IMR-90 (cell line): ENCODE results near the gene MARF1. TPM values are rescaled to one million over a fixed set of nuclear protein-coding genes. Genes with fewer than 3 reads are reported as not detected.

ENCODE experiments used
- ATAC-seq: fragments of 200-7000 bp; cut with Tn5 transposase; 2 replicates; pipeline ENCODE4 v1.9.1; 2020; ENCODE audit warnings: low read depth, mild to moderate bottlenecking, moderate library complexity
- BruUV-seq: library from RNA; stranded (reverse); fragments of 400-500 nt; replicated peaks from 2 replicates; lab custom pipeline; 2021; lab: Mats Ljungman, UMichigan
- CTCF ChIA-PET: fragments of 300-600 bp; formaldehyde crosslinking; extraction: SDS; loops from one replicate; lab custom pipeline; 2021; ENCODE audit warnings: antibody characterized with exemption; lab: Yijun Ruan, JAX
- POLR2A ChIA-PET: fragments of 300-600 bp; sonication (Branson Sonifier 250); formaldehyde crosslinking; loops from one replicate; lab custom pipeline; 2022; ENCODE audit warnings: antibody characterized with exemption; ENCODE audit not compliant: unreplicated experiment; lab: Charles Lee
- DNase-seq: peaks from one replicate; pipeline ENCODE4 v3.0.0; 2013
- H2AFZ ChIP-seq: replicated peaks from 2 replicates; pipeline ENCODE3; 2013; ENCODE audit warnings: low read length, mild to moderate bottlenecking; ENCODE audit not compliant: poor library complexity
- H2AK5ac ChIP-seq: 2 replicates; pipeline ENCODE4 v1.6.1; 2013; ENCODE audit warnings: low read depth, low read length, inconsistent platforms
- H2AK9ac ChIP-seq: replicated peaks from 2 replicates; pipeline ENCODE3; 2013; ENCODE audit warnings: mild to moderate bottlenecking, low read depth, low read length, moderate library complexity; ENCODE audit not compliant: poor library complexity
- H2BK120ac ChIP-seq: 2 replicates; pipeline ENCODE4 v1.6.1; 2013; ENCODE audit warnings: low read depth, low read length, inconsistent platforms
- H2BK15ac ChIP-seq: 3 replicates; pipeline ENCODE4 v1.6.1; 2013; ENCODE audit warnings: low read depth, low read length, inconsistent platforms
- H2BK20ac ChIP-seq: 2 replicates; pipeline ENCODE4 v1.6.1; 2013; ENCODE audit warnings: low read depth, mild to moderate bottlenecking, inconsistent platforms, low read length, moderate library complexity
- H2BK5ac ChIP-seq: 2 replicates; pipeline ENCODE4 v1.6.1; 2013; ENCODE audit warnings: mild to moderate bottlenecking, low read depth, low read length, inconsistent platforms; ENCODE audit not compliant: poor library complexity, severe bottlenecking
- H3K14ac ChIP-seq: replicated peaks from 2 replicates; pipeline ENCODE4 v1.6.1; 2013; ENCODE audit warnings: low read depth, low read length, inconsistent platforms
- H3K18ac ChIP-seq: 2 replicates; pipeline ENCODE4 v1.6.1; 2013; ENCODE audit warnings: low read depth, low read length, control low read depth
- H3K23ac ChIP-seq: 2 replicates; pipeline ENCODE4 v1.6.1; 2013; ENCODE audit warnings: low read depth, low read length, inconsistent platforms
- H3K27ac ChIP-seq: 2 replicates; pipeline ENCODE4 v1.5.1; 2013; ENCODE audit warnings: mild to moderate bottlenecking, control low read depth, low read length; ENCODE audit not compliant: insufficient read depth
- H3K27me3 ChIP-seq: 2 replicates; pipeline ENCODE4 v1.6.1; 2013; ENCODE audit warnings: low read length; ENCODE audit not compliant: control insufficient read depth, insufficient read depth
- H3K36me3 ChIP-seq: 2 replicates; pipeline ENCODE4 v1.6.1; 2013; ENCODE audit warnings: low read length, mixed read lengths; ENCODE audit not compliant: control insufficient read depth, insufficient read depth
- H3K4ac ChIP-seq: 2 replicates; pipeline ENCODE4 v1.6.1; 2013; ENCODE audit warnings: low read depth, low read length, inconsistent platforms
- H3K4me1 ChIP-seq: 2 replicates; pipeline ENCODE4 v1.6.1; 2013; ENCODE audit warnings: low read length, mixed read lengths; ENCODE audit not compliant: control insufficient read depth, insufficient read depth
- H3K4me2 ChIP-seq: 2 replicates; pipeline ENCODE4 v1.6.1; 2013; ENCODE audit warnings: low read depth, mild to moderate bottlenecking, control low read depth, low read length, moderate library complexity
- H3K4me3 ChIP-seq: 2 replicates; pipeline ENCODE4 v1.5.1; 2013; ENCODE audit warnings: low read depth, mild to moderate bottlenecking, control low read depth, low read length, moderate library complexity; ENCODE audit not compliant: insufficient read depth
- H3K56ac ChIP-seq: 2 replicates; pipeline ENCODE4 v1.6.1; 2013; ENCODE audit warnings: low read length, inconsistent platforms; ENCODE audit not compliant: insufficient read depth; ENCODE audit errors: extremely low read depth
- H3K79me1 ChIP-seq, 2 experiments: 2 replicates each; pipeline ENCODE4 v1.6.1; 2013; ENCODE audit warnings: low read length in 2 of 2, inconsistent platforms in 1 of 2, low read depth in 1 of 2
- H3K9ac ChIP-seq: 2 replicates; pipeline ENCODE4 v1.6.1; 2013; ENCODE audit warnings: low read depth, low read length, control low read depth
- H3K9me1 ChIP-seq: 2 replicates; pipeline ENCODE4 v1.6.1; 2013; ENCODE audit warnings: low read length, inconsistent platforms; ENCODE audit not compliant: insufficient read depth
- H3K9me3 ChIP-seq: 2 replicates; pipeline ENCODE4 v1.6.1; 2013; ENCODE audit warnings: low read length; ENCODE audit not compliant: control insufficient read depth, insufficient read depth
- H4K20me1 ChIP-seq: 2 replicates; pipeline ENCODE4 v1.6.1; 2013; ENCODE audit warnings: low read length, inconsistent platforms; ENCODE audit not compliant: insufficient read depth
- H4K5ac ChIP-seq: 2 replicates; pipeline ENCODE4 v1.6.1; 2013; ENCODE audit warnings: mild to moderate bottlenecking, low read depth, low read length, control low read depth
- H4K8ac ChIP-seq, 2 experiments: 2 replicates each; pipeline ENCODE4 v1.6.1; 2013; ENCODE audit warnings: low read depth in 2 of 2, low read length in 2 of 2, control low read depth in 1 of 2, inconsistent platforms in 1 of 2
- H4K91ac ChIP-seq: 2 replicates; pipeline ENCODE4 v1.6.1; 2013; ENCODE audit warnings: low read depth, low read length, inconsistent platforms; ENCODE audit not compliant: insufficient read depth
- BHLHE40 ChIP-seq: fragments of 150-350 bp; IDR thresholded peaks from 2 replicates; pipeline ENCODE4 v1.6.1; 2016; ENCODE audit warnings: mild to moderate bottlenecking, low read depth, low read length
- CEBPB ChIP-seq: IDR thresholded peaks from 2 replicates; pipeline ENCODE4 v1.6.1; 2012; ENCODE audit warnings: low read depth, low read length, improper control_type of control experiment
- CHD1 ChIP-seq: IDR thresholded peaks from 2 replicates; pipeline ENCODE4 v1.6.1; 2012; ENCODE audit warnings: low read depth, low read length, improper control_type of control experiment
- FOS ChIP-seq: fragments of 150-350 bp; IDR thresholded peaks from 2 replicates; pipeline ENCODE4 v1.6.1; 2016; ENCODE audit warnings: low read depth, low read length
- MAZ ChIP-seq: IDR thresholded peaks from 2 replicates; pipeline ENCODE4 v1.6.1; 2012; ENCODE audit warnings: low read depth, mild to moderate bottlenecking, low read length, improper control_type of control experiment, moderate library complexity, borderline replicate concordance
- MXI1 ChIP-seq: IDR thresholded peaks from 2 replicates; pipeline ENCODE4 v1.6.1; 2012; ENCODE audit warnings: low read depth, mild to moderate bottlenecking, low read length, moderate library complexity, borderline replicate concordance
- RCOR1 ChIP-seq: IDR thresholded peaks from 2 replicates; pipeline ENCODE4 v1.6.1; 2012; ENCODE audit warnings: mild to moderate bottlenecking, low read length, improper control_type of control experiment; ENCODE audit not compliant: insufficient replicate concordance
- RFX5 ChIP-seq: IDR thresholded peaks from 2 replicates; pipeline ENCODE4 v1.8.0; 2012; ENCODE audit warnings: low read depth, mild to moderate bottlenecking, low read length, moderate library complexity
- USF2 ChIP-seq: fragments of 150-350 bp; IDR thresholded peaks from 2 replicates; pipeline ENCODE4 v1.6.1; 2017; ENCODE audit warnings: mild to moderate bottlenecking, antibody characterized with exemption, low read length, low read depth
- WGBS, 2 experiments: methylation state at CpG; one replicate each; pipeline versions ENCODE4 v1.1.5 to v1.1.7; 2013; ENCODE audit warnings: missing lambda C conversion rate in 2 of 2; ENCODE audit not compliant: insufficient read length in 1 of 2; ENCODE audit errors: extremely low coverage in 2 of 2; 5-methylcytosine and 5-hydroxymethylcytosine counted together
- dilution Hi-C: fragments of 300-500 bp; cut with HindIII; formaldehyde crosslinking; loops from one replicate; pipeline ENCODE4 v1.14.3; 2018; ENCODE audit warnings: low sequenced_read_pairs; ENCODE audit not compliant: unreplicated experiment
- in situ Hi-C: fragments of 300-500 bp; cut with MboI; formaldehyde crosslinking; loops from 3 replicates; pipeline ENCODE4 v1.14.3; 2019; ENCODE audit warnings: low sequenced_read_pairs, inconsistent platforms, mixed read lengths
- intact Hi-C: fragments of 100-400 bp; cut with micrococcal nuclease; formaldehyde crosslinking; loops from 2 replicates; pipeline ENCODE4 v1.10.0; 2022
- polyA plus RNA-seq, 3 experiments: library from polyadenylated mRNA; depleted of rRNA; stranded (reverse); fragments of >200 nt; gene quantifications; 2 replicates each; pipeline ENCODE4 v1.2.3, GENCODE V29; 2012; ENCODE audit warnings: low replicate concordance in 1 of 3
- total RNA-seq: library from RNA; depleted of rRNA; stranded (reverse); fragments of >200 nt; gene quantifications from 2 replicates; pipeline ENCODE4 v1.2.3, GENCODE V29; 2012
- TF ChIP-seq, protein P1 (sequence below): conservative IDR thresholded peaks from 2 replicates; pipeline ENCODE4 v1.5.1; 2012; ENCODE audit warnings: mild to moderate bottlenecking, low read depth, low read length, improper control_type of control experiment

The MARF1 gene
- total and polyA plus RNA-seq, 2 of the 4 experiments (the other 2 are of a cell fraction): 9.0 to 12.9 TPM

GRCh38 chr16:15597135-15597534 is 45.8 kb downstream of the MARF1 start (continued):
- TF ChIP-seq, protein P1, sequence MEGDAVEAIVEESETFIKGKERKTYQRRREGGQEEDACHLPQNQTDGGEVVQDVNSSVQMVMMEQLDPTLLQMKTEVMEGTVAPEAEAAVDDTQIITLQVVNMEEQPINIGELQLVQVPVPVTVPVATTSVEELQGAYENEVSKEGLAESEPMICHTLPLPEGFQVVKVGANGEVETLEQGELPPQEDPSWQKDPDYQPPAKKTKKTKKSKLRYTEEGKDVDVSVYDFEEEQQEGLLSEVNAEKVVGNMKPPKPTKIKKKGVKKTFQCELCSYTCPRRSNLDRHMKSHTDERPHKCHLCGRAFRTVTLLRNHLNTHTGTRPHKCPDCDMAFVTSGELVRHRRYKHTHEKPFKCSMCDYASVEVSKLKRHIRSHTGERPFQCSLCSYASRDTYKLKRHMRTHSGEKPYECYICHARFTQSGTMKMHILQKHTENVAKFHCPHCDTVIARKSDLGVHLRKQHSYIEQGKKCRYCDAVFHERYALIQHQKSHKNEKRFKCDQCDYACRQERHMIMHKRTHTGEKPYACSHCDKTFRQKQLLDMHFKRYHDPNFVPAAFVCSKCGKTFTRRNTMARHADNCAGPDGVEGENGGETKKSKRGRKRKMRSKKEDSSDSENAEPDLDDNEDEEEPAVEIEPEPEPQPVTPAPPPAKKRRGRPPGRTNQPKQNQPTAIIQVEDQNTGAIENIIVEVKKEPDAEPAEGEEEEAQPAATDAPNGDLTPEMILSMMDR: no peak
- TF ChIP-seq MAZ: no peak

DNA sequence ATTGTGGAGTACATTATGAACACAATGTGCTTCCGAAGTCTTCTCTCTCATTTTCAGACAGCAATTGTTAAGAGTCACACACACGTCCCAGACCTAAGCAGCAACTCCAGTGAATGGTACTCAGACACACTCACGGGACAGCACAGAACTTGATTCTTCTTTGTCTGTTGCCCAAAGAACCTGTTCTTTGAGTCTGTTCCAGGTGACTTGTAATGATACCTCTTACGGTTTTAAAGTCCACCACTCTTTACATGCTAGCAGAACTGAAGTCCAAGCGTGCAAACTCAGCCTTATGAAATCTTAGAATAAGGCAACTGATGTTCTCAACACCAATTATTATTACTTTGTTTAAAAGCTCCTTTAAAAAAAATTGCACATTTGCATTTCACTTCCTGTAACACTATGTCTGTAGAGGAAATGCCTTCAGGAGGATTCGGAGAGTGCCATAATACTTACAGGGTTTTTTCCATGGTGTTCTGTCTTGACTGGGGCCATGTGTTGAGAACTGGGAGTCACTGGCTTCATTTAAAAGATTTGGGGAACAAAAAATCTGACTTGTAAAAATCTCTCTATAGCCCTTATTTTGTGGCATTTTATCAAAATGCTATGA is 48.1 kb downstream of the MARF1 start:
- in situ Hi-C loops: no loop called here
- H4K8ac ChIP-seq: no peak overlapping the region
- BruUV-seq: TSS peak; percentile 69
- TF ChIP-seq FOS (no peak), BHLHE40 (no peak), MXI1 (no peak), RFX5 (no peak), RCOR1 (no peak), CEBPB (no peak), CHD1 (no peak), USF2 (no peak)
- TF ChIP-seq, protein P1: no peak

More for the DNA sequence above, 48.1 kb downstream of the MARF1 start:
- no peak overlapping the region for H2AFZ ChIP-seq
- H4K5ac ChIP-seq: no peak overlapping the region
- no peak overlapping the region for H3K23ac ChIP-seq
- DNase-seq (no peak), ATAC-seq (no peak)
- no peak overlapping the region for H2AK9ac ChIP-seq
- H2BK120ac ChIP-seq: no peak overlapping the region
- H3K9ac ChIP-seq: no peak overlapping the region
- H3K4me1 ChIP-seq: peaks cover 2% of the 10 kb centered on the region; the same call in 1 of the 2 replicates
- no peaks in the 10 kb centered on the region for H3K9me3 ChIP-seq
- H2BK5ac ChIP-seq: no peak overlapping the region
- H3K56ac ChIP-seq: no peak overlapping the region
- H2BK20ac ChIP-seq: no peak overlapping the region
- no peak overlapping the region for H2AK5ac ChIP-seq
- no peak overlapping the region for H3K14ac ChIP-seq
- H2BK15ac ChIP-seq: no peak overlapping the region; the same call in 2 of the 3 replicates
- H3K9me1 ChIP-seq: no peaks in the 10 kb centered on the region; the same call in 1 of the 2 replicates
- H3K27me3 ChIP-seq: no peaks in the 10 kb centered on the region
- no peak overlapping the region for H3K27ac ChIP-seq
- WGBS, 2 experiments: 100% methylated on average over 1 of the region's 6 CpGs; no CpG with 5 or more reads in 1 of the 2 experiments
- no peak overlapping the region for H3K4me3 ChIP-seq
- intact Hi-C loops: no loop called here
- no peak overlapping the region for H4K91ac ChIP-seq
- H3K4me2 ChIP-seq: no peak overlapping the region
- H3K4ac ChIP-seq: no peak overlapping the region
- CTCF ChIA-PET: no interaction called here
- dilution Hi-C loops: no loop called here
- H3K79me1 ChIP-seq: no peaks in the 10 kb centered on the region
- no peak overlapping the region for H3K18ac ChIP-seq
- no peaks in the 10 kb centered on the region; the same call in 1 of the 2 replicates for H4K20me1 ChIP-seq
- peaks cover 42% of the 10 kb centered on the region for H3K36me3 ChIP-seq
- POLR2A ChIA-PET: no interaction called here
